HG02938 (cell line): ENCODE data around the gene FARS2.

Source experiments
- ATAC-seq: cut with Tn5 transposase; IDR thresholded peaks from one replicate; pipeline ENCODE4 v1.9.1; 2021; ENCODE audit warnings: mild to moderate bottlenecking, moderate library complexity; ENCODE audit not compliant: unreplicated experiment

The FARS2 gene

GRCh38 chr6:5493806-5494205 is 232.5 kb downstream of the FARS2 start:
- no peak for ATAC-seq

GRCh38 chr6:5497896-5498578 is 236.7 kb downstream of the FARS2 start:
- no peak for ATAC-seq

DNA sequence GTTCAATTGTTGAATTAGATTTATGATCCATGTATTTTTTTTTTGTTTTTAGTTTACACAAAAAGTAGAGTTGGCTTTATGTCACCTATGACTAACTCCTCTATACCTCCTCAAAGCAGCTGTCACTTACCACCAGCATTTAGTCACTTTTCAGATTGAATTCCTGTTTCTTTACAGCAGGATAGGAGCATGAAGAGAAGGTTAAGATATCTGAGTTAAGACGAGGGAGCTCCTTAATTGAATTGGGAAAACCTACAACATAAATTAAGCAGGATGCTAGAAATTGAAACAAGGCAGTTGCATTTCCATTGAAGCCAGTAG is 237.2 kb downstream of the FARS2 start:
- no peak for ATAC-seq

DNA sequence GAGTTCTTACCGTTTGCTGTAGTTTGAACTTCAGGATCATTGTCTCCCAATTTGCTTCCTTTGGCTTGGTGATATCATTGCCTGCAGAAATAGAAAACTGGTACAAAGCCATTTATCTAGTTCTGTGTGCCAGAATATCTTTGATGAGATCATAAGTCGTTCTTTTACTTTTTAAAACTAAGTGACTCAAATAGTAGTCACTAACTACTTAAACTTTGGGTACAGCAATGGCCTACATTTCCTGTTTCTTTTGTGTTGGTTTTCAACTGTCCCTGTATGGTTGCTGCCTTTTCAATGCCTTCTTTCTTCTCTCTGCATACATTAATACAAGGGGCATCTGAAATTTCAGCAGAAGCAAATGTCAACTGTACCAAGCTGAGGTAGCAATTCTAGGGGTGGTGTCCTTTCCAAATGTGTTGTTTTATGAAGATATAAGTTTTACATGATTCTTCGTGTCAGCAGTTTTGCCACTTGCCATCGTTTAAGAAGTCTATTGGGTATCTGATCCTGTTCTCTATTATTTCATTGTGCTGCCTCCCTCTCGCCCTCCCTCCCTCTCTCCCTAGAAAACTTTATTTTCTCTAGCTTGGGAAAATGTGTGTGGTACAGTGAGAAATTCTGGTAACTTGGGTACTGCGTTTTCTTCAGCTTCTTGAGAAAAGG is 238.5 kb downstream of the FARS2 start:
- ATAC-seq = no peak

GRCh38 chr6:5501837-5502236 is 240.5 kb downstream of the FARS2 start:
- no peak for ATAC-seq

DNA sequence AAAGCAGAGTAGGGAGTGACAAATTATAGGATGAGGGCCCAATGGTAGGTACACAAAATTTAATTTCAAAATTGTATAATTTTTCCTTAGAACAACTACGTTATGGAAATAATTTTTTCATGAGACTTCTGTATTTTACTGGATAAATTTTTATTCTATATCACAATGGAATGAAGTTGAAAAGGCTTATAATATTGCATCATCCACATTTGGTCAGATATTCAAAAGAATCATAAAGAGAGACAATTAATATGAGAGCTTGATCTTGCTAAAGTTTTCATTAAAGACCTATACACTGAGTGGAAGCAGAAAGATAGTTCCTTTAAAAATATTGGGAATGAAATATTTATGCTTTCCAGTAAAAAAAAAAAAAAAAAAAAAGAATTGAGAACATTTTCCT is 242.8 kb downstream of the FARS2 start:
- no peak for ATAC-seq

- peak; percentile 40 for ATAC-seq
Observed at GRCh38 chr6:5506149-5506548, 244.8 kb downstream of the FARS2 start.

- peak; percentile 31 for ATAC-seq
Observed at GRCh38 chr6:5506597-5506996, 245.3 kb downstream of the FARS2 start.

DNA sequence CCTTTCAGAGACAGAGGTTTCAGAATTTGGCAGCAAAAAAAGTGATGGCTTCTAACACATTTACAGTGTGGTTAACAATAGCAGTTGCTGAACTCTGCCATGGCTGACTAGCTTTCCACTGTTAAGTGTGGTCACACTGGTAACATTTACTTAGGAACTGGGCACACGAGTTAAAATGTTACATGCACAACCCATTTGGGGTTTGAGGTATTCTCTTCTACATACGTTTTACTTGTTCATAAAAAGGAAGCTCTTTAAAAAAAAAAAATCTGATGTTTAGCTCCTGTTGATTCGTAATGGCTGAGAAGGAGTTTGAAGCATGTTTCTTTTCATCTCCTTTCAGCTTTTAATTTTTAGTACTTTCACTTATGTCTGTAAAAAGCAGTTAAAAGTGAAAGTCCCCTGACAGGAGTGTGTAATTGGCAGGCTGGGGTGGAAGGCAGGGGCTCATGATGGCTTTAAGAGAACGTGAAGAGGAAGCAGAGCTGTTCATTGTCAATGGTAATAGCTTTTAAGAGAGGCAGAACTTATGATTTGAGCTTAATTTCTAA is 245.9 kb downstream of the FARS2 start:
- ATAC-seq = peak; percentile 82

DNA sequence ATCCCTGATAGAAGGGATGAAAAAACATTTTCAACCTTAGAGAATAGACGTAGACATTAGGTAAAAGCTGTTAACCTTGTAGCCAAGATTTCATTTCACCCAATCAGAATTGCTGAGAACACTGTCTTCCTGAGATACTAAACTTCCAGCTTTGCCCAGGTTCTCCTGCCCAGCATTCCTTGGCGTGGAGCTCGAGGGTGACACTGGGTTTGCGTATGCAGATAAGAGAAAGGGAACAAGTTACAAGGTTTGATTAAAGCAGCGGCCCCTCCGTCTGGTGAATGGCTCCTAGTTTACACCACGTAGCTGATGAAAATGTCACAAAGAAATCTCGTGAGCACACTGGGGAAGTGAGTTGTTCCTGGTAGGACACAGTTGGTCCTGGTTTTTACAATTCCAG is 247.8 kb downstream of the FARS2 start:
- no peak for ATAC-seq

DNA sequence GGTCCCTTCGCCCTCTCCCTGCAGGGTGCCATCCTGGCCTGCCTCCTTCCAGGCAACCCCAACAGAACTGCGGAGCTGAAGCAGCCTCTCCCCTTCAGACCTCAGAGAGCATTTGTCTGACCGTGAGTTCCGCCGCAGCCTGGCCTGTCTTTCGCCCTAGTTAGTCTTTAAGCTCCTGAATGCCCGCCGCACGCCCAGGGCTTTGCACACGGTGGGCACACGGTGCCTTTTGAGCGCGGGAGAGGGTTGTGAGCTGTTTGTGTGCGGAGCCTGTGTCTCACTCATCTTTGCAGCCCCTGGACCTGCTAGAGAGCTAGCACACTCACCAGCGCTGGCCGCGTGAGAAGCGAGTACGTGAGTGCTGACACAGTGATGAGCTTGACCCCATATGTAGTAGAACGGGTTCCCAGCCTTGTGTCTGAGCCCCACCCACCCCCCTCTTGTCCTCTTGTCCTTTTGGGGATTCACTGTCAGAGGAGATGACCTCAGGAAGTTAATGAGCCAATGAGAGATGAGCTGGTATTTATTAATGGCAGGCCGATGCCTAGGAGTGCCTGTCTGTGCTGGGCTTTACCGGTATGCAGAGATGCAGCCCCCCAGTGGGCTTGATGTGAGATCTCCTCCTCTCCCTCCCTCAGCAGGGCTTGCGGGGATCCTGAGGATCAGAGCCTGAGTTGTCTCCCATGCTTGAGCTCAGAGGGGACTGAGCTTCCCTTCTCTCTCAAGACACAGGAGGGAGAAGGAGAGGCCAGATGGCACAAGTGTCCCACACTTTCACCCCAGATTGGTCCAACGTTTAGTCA is 249.2 kb downstream of the FARS2 start:
- no peak for ATAC-seq

GRCh38 chr6:5511954-5512353 is 250.6 kb downstream of the FARS2 start:
- no peak for ATAC-seq

- ATAC-seq = no peak
Observed at GRCh38 chr6:5512422-5512821, 251.1 kb downstream of the FARS2 start.

DNA sequence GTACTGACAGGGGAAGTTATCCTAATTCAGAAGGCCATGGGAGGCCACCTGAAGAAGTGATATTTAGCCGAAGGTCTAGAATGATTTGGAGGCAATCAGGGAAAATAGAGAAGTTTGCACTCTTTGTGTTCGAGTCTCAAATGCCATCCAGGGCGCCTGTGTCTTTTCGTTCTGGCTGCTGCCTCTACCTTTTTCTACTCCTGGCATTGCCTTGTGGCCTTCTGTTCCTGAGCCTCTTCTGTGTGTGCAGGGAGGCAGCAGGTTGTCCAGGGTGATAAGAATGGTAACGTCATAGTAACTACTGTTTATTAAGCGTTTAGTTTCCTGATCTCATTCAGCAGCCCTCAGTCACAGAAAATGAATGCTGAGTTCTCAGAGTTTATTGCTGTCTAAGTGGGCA is 252.1 kb downstream of the FARS2 start:
- no peak for ATAC-seq

DNA sequence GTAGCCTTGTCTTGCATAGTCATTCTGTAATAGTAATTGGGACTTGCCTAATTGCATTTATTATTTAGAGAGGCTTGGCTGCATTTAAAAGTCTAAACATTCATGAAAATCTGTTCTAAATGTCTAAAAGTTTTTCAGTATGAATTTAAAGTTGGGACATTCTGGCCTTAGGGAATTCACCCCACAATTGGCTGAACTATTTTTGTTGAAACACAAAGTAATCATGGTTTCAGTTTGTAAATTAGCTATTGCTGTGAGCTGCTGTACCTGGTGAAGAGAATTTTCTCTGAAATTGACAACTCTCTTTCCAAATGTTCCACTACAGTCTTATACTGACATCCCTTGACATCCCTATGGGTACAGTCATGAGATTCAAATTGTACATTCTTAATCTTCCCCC is 253.0 kb downstream of the FARS2 start:
- peak; percentile 49 for ATAC-seq

DNA sequence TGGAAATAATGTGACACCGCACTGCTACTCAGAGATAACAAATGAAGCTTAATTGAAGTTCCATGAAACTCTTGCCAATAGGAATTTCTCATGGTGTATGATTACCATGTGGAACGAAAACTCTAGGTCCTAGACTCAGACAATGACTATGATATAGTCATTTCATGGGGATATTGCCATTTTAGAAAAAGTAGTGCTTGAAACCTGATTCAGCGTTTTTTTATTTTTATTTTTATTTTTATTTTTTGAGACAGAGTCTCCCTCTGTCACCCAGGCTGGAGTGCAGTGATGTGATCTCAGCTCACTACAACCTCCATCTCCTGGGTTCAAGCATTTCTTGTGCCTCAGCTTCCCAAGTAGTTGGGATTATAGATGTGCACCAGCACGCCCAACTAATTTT is 253.9 kb downstream of the FARS2 start:
- no peak for ATAC-seq

DNA sequence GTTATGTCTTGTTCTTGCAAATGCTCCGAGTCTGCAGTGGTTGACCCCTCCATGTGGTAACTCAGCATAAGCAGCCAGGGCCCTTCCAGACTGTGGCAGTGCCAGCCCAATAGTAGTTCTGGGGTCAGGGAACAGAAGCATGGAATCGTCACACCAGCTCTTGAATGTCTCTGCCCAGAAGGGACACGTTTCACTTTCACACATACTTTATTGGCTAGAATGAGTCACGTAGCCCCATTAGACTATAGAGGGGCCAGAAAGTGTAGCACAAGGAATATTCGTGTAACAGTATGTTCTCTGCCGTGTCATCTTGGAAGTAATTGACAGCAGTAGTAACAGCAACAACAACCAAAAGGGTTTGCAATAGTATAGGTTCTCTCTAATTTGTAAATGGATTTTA is 254.7 kb downstream of the FARS2 start:
- ATAC-seq = no peak

DNA sequence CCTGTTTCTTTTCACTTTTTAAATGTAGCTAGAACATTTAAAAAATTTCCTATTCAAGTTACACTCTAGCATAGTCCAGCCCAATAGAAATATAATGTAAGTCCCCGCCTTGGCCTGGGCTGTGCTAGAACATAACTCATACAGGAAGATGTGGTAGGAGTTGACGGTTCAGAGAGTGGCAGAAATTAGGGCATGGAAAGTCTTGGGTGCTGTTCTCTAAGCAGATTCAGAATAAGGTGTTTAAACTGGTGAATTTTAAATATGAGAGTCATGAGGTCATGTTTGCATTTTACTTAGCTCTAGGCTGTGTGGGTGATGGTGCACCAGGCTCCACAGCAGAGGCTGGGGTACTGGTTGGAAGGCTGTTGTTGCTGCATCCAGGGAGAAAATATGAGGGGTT is 256.5 kb downstream of the FARS2 start:
- no peak for ATAC-seq

- no peak for ATAC-seq
Observed at GRCh38 chr6:5518936-5519491, 257.7 kb downstream of the FARS2 start.

- ATAC-seq = no peak
Observed at GRCh38 chr6:5520796-5521195, 259.5 kb downstream of the FARS2 start.

- ATAC-seq = no peak
Observed at GRCh38 chr6:5521322-5521721, 260.0 kb downstream of the FARS2 start.

GRCh38 chr6:5522147-5522546 is 260.8 kb downstream of the FARS2 start:
- ATAC-seq = no peak
